GM19099 (cell line): ENCODE measurements around the gene SFR1.

ENCODE experiments used
- POLR2A ChIP-seq: IDR thresholded peaks from 3 replicates; pipeline ENCODE4 v1.6.1; 2011; ENCODE audit warnings: low read depth; ENCODE audit not compliant: insufficient read length; ENCODE audit errors: extremely low read depth

The SFR1 gene

DNA sequence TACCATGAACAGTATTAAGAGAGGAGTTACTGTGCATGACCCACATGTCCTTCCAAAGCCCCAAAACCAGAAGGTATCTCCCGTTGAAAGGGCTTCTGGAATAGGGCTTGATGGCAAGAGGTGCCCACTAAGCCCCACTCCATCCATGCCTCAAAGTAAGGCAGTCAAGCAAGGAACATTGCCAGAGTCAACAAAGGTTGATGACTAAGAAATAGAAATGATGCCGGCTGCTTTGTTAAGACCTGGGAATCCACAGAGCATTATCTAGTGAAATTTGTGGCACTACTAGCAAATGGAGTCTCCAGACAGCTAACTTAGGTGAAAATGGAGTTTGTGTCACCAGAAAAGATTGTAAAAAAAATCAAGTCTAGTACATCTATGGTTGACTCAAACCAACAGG is 6.2 kb downstream of the SFR1 start:
- no peak for TF ChIP-seq POLR2A

DNA sequence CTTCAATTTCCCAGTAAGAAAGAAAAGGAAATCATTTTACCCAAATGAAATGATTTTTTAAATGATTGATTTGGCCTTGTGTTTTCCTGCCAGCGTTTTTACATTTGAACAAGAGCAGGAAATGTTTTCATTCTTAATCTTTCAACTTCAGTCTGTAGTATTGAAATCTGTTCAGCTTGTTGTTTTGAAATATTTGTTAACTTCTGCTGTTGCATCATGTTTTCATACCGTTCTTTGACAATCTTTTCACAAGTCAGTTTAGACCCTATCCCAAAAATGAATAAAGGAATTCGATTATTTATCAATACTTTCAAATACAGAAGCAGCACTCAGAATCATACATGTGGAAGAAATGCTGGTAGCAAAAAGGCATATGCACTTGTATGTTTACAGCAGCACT is 8.1 kb downstream of the SFR1 start:
- no peak for TF ChIP-seq POLR2A

DNA sequence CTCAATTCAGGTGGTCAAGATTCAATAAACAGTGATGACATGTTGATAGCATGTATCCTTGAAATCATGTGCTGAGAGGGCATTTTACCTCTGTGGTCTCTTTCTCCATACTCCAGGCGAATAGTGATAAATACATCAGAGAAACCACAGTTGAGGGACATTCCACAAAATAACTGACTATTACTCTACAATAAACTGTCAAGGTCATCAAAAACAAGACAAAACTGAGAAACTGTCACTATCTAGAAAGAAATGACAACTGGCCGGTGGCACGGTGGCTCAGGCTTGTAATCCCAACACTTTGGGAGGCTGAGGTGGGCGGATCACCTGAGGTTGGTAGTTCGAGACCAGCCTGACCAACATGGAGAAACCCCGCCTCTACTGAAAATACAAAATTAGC is 16.2 kb downstream of the SFR1 start:
- no peak for TF ChIP-seq POLR2A

DNA sequence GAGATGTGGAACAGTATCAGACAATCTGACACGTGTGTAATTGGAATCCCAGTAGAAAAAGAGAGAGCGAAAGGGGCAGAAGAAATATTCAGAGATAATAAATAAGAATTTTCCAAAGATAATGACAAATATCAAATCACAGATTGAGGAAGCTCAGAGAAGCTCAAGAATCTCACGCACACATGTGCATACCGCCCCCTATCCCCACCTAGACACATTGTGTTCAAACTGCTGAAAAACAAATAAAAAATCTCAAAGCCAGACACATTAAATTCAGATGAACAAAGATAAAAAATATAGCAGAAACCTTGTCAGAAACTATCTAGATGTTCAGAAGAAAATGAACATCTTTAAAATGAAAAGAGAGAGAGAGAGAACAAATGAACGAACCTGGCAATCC is 17.2 kb downstream of the SFR1 start:
- no peak for TF ChIP-seq POLR2A

DNA sequence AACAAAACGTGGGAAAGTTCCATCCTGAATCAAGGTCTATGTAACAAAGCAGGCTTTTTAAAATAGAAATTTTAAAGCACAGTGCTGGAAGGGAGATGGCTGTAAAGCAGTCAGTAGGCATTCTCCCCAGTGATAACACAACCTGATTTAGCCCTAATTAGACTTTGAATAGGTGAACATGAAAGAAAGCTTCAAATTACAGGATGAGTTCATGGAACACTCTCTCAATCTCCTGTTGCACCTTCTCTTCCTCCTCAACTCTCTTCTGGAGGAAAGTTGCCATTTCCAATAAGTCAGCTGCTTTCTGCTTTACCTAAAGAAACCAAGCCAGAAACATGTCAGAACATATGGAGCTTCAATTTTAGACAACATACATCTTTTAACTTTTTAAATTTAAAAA is 20.1 kb downstream of the SFR1 start:
- TF ChIP-seq POLR2A, result no peak

GRCh38 chr10:104143829-104144228 is 21.9 kb downstream of the SFR1 start:
- TF ChIP-seq POLR2A, result no peak

GRCh38 chr10:104144931-104145330 is 23.0 kb downstream of the SFR1 start:
- no peak for TF ChIP-seq POLR2A

- TF ChIP-seq POLR2A, result no peak
These were observed 24.9 kb downstream of the SFR1 start for GRCh38 chr10:104146882-104147281.

DNA sequence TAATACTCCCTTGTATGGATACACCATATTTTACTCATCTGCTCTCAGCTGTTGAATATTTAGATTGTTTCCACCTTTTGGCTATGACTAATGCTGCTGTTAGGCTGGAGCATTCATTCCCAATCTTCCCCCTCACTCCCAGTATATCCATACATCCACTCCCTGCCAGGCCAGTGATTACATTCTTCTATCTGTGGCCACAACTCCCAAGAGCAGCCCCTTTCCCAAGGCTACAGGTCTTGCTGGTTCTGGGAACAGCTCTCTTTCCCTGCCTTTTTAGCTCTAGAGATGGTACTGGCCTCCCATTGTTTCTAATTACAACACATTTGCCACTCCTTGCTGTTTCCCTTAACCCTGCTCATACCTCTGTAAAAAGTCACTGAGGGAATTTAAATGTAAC is 28.2 kb downstream of the SFR1 start:
- TF ChIP-seq POLR2A, result no peak

DNA sequence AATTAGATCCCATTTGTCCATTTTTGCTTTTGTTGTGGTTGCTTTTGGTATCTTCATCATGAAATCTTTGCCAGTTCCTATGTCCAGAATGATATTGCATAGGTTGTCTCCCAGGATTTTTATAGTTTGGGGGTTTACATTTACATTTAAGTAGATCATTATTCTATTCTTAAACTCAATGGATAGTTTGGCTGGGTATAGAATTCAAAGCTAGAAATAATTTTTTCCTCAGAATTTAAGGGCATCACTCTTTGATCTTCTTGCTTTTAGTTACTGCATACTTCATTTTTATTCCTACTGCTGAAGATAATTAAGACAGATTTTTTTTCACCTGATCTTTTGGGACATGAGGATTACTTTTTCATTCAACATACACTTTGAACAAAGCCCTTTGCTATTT is 29.8 kb downstream of the SFR1 start:
- no peak for TF ChIP-seq POLR2A

DNA sequence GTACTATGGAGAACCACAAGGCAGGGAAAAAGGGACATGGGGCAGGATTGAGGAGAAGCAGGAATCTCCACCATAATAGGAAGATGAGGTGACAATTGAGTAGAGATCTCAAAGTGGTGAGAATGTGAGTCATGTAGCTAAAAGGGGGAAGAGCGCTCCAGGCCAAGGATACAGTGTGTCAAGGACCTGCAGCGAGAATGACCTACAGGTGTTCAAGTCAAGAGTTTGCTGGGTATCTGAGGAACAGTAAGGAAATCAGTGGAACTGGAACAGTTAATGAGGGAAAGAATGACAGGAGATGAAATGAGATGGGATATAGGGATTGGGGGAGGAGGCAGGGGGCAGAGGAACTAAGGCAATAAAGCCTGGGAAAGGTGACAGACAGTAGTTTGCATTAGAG is 33.6 kb downstream of the SFR1 start:
- TF ChIP-seq POLR2A, result no peak

- no peak for TF ChIP-seq POLR2A
These were observed 48.8 kb downstream of the SFR1 start for GRCh38 chr10:104170610-104171254.
